ENCODE data around the gene SIAH1. TPM values are rescaled to one million over a fixed set of nuclear protein-coding genes. Genes with fewer than 3 reads are reported as not detected.
A peak's percentile ranks its signal among the peaks of the same experiment; 100 is the strongest.
"Not testable (repeated sequence)": the region's sequence is repeated elsewhere in the genome, so short reads cannot be mapped to it uniquely, and the experiment has no call there.

SIAH1 gene
- total RNA-seq, 1 donor from 2014 or later = 11.5 TPM

- H3K27ac ChIP-seq (replicated peaks) = no peak overlapping the region
- DNase-seq = no peak
- H3K9me3 ChIP-seq (replicated peaks) = no peaks in the 10 kb centered on the region
- no peak overlapping the region for H3K4me3 ChIP-seq
- intact Hi-C loops (cut with micrococcal nuclease) = no loop called here
- H3K36me3 ChIP-seq = no peaks in the 10 kb centered on the region
- no peak for TF ChIP-seq CTCF (IDR thresholded peaks at IDR 0.05; ENCODE audit: borderline replicate concordance)
- no peaks in the 10 kb centered on the region for H3K4me1 ChIP-seq
- no peaks in the 10 kb centered on the region for H3K27me3 ChIP-seq (ENCODE audit: low read depth)
Observed at GRCh38 chr16:48420437-48420836, 35.2 kb upstream of the SIAH1 start.

- H3K4me3 ChIP-seq; DNase-seq; H3K4me1 ChIP-seq; intact Hi-C loops (cut with micrococcal nuclease); H3K9me3 ChIP-seq (replicated peaks); H3K27ac ChIP-seq (replicated peaks); H3K36me3 ChIP-seq; H3K27me3 ChIP-seq (ENCODE audit: low read depth): not testable (repeated sequence)
Observed at GRCh38 chr16:48416617-48417016, 31.4 kb upstream of the SIAH1 start.

GRCh38 chr16:48413272-48413671 lies 28.1 kb upstream of the SIAH1 start:
- Histone ChIP-seq H3K36me3 (no peaks in the 10 kb centered on the region), H3K4me3 (no peak overlapping the region), H3K4me1 (peaks cover 6% of the 10 kb centered on the region), H3K27ac (replicated peaks) (no peak overlapping the region), H3K9me3 (replicated peaks) (no peaks in the 10 kb centered on the region), H3K27me3 (ENCODE audit: low read depth) (no peaks in the 10 kb centered on the region)
- intact Hi-C loops (cut with micrococcal nuclease) = no loop called here
- TF ChIP-seq CTCF (IDR thresholded peaks at IDR 0.05; ENCODE audit: borderline replicate concordance) = no peak
- DNase-seq = no peak

- intact Hi-C loops (cut with micrococcal nuclease) = no loop called here
- no peak for DNase-seq
- H3K9me3 ChIP-seq (replicated peaks) = no peaks in the 10 kb centered on the region
- H3K27ac ChIP-seq (replicated peaks) = no peak overlapping the region
- H3K4me1 ChIP-seq = peaks cover 6% of the 10 kb centered on the region
- TF ChIP-seq CTCF (IDR thresholded peaks at IDR 0.05; ENCODE audit: borderline replicate concordance) = no peak
- no peak overlapping the region for H3K4me3 ChIP-seq
- H3K36me3 ChIP-seq = no peaks in the 10 kb centered on the region
- H3K27me3 ChIP-seq (ENCODE audit: low read depth) = no peaks in the 10 kb centered on the region
Observed at GRCh38 chr16:48409839-48410632, 24.8 kb upstream of the SIAH1 start.

GRCh38 chr16:48408688-48409087 lies 23.5 kb upstream of the SIAH1 start:
- peak; percentile 31 for DNase-seq
- peaks cover 6% of the 10 kb centered on the region for H3K4me1 ChIP-seq
- no peak overlapping the region for H3K4me3 ChIP-seq
- H3K27me3 ChIP-seq (ENCODE audit: low read depth) = no peaks in the 10 kb centered on the region
- no peaks in the 10 kb centered on the region for H3K36me3 ChIP-seq
- TF ChIP-seq CTCF (IDR thresholded peaks at IDR 0.05; ENCODE audit: borderline replicate concordance) = no peak
- no peak overlapping the region for H3K27ac ChIP-seq (replicated peaks)
- H3K9me3 ChIP-seq (replicated peaks) = no peaks in the 10 kb centered on the region
- intact Hi-C loops (cut with micrococcal nuclease) = no loop called here

GRCh38 chr16:48405907-48406306 lies 20.7 kb upstream of the SIAH1 start:
- no peaks in the 10 kb centered on the region for H3K27me3 ChIP-seq (ENCODE audit: low read depth)
- intact Hi-C loops (cut with micrococcal nuclease) = no loop called here
- H3K9me3 ChIP-seq (replicated peaks) = no peaks in the 10 kb centered on the region
- peaks cover 6% of the 10 kb centered on the region for H3K4me1 ChIP-seq
- H3K4me3 ChIP-seq = no peak overlapping the region
- TF ChIP-seq CTCF (IDR thresholded peaks at IDR 0.05; ENCODE audit: borderline replicate concordance) = no peak
- no peak overlapping the region for H3K27ac ChIP-seq (replicated peaks)
- no peaks in the 10 kb centered on the region for H3K36me3 ChIP-seq
- no peak for DNase-seq

All from left ventricle myocardium inferior (tissue), 1 donor.